Purkinje cell (primary cell): ENCODE data around the gene PLPP2. TPM values are rescaled to one million over a fixed set of nuclear protein-coding genes. Genes with fewer than 3 reads are reported as not detected.

Source experiments
- polyA plus RNA-seq: library from polyadenylated mRNA; unstranded; fragments of >200 nt; fragmentation: Nextera tagmentation; gene quantifications from 2 replicates; pipeline ENCODE4 v1.2.1, GENCODE V29; 2014

PLPP2 gene
- polyA plus RNA-seq = not detected in 2 replicates

GRCh38 chr19:291006-291521 is at the start of gene PLPP2:
Gene PLPP2, minus strand, starts transcription at chr19:291403. Its CDS starts 67 bp downstream, at chr19:291336.

Other genes with a start within 250 kb of the PLPP2 start
- gene OR4F17, start 184.3 kb downstream of the PLPP2 start, polyA plus RNA-seq = not detected in 2 replicates
- gene MIER2, start 53.4 kb upstream of the PLPP2 start, polyA plus RNA-seq = 0.18 and 3.4 TPM in 2 replicates
- 0.08 TPM in 1 of 2 replicates, not detected in the other for gene C2CD4C, start 117.7 kb upstream of the PLPP2 start, polyA plus RNA-seq
- gene SHC2, start 169.6 kb upstream of the PLPP2 start, polyA plus RNA-seq = 1.2 TPM in 1 of 2 replicates, not detected in the other
- gene MADCAM1, start 205.1 kb upstream of the PLPP2 start, polyA plus RNA-seq = not detected in 2 replicates
- not detected in 2 replicates for gene TPGS1, start 216.1 kb upstream of the PLPP2 start, polyA plus RNA-seq
- gene CDC34, start 240.4 kb upstream of the PLPP2 start, polyA plus RNA-seq = 0.77 and 2.1 TPM in 2 replicates